ENCODE measurements around the gene GFOD1.

Gene GFOD1

DNA sequence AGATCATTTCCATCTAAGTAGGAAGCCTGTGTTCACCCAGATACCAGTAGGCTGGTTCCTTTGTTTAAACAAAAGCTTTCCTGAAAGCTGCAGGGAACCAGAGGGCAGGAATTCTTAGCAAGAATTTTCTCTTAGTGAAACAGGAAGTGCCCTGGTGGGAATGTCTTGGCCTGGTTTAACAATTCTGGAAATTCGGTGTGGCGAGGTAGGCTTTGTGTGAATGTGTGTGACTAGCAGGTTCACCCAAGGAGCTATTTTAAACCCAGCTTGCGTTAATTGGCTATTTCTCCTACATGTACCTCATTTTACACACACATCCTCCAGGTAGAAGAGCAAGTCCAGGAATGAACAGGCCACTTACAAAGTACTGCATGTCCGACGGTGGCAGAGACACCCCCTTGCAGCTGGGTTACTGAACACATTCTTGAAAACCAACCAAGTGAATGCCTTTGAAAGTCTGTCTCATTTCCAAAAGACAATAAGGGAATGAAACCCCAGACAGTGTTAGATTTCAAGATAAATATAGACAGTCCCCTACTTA is 64.6 kb downstream of the GFOD1 start:
- Mint-ChIP-seq H3K27ac (no peak overlapping the region), H3K4me1 (peaks cover 46% of the 10 kb centered on the region), H3K4me3 (no peak overlapping the region), H3K9me3 (no peaks in the 10 kb centered on the region), H3K36me3 (peaks cover 18% of the 10 kb centered on the region), H3K27me3 (no peaks in the 10 kb centered on the region)
- ATAC-seq = no peak

DNA sequence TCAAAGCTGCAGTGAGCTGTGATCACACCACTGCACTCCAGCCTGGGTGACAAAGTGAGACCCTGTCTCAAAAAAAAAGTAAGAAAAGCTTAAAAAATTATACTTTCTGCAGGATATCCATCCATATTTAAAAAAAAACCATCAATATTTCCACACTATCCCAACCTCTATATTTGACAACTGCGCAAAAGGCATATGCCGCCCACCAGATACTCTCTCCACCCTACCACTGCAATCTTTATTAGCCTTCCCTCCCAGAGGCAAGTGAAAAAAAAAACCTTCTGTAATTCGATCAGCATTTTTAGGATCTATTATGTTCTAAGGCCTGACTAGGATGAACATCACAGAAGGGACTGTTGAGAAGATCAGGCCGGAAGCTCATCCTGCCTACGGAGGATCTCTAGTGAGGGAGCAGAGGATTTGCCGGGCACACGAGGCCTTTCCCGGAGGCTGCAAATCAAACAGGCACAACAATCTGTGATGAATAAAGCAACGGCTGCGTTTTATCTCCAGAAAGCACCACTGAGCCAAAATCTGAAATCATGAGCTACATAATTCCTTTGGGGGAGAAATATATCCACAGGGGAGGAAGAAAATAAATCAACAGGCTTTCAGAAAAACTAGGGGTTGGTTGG is 65.9 kb downstream of the GFOD1 start:
- H3K4me3 Mint-ChIP-seq = no peak overlapping the region
- peaks cover 19% of the 10 kb centered on the region for H3K36me3 Mint-ChIP-seq
- no peaks in the 10 kb centered on the region for H3K9me3 Mint-ChIP-seq
- H3K4me1 Mint-ChIP-seq = peaks cover 34% of the 10 kb centered on the region
- H3K27me3 Mint-ChIP-seq = no peaks in the 10 kb centered on the region
- no peak for ATAC-seq
- H3K27ac Mint-ChIP-seq = no peak overlapping the region

DNA sequence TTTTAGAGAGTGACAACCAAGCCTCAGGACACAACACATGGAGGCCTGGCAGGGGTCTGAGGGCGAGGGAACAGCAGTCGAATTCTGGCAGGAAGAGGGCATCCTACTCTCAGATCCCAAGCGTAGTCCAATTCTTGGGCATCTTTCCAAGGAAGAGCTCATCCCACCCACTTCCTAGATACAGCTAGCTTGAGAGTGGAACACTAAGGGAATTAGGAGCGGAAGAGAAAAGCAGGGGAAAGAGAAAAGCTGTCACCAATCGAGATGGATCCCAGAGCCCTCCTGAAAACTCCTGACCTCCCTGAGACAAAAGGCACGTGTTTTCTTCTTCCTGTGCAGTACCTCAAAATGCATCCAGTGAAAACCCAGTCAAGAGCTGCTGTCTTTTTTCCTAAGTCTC is 67.1 kb downstream of the GFOD1 start:
- Mint-ChIP-seq H3K9me3 (peaks cover 5% of the 10 kb centered on the region), H3K4me1 (peaks cover 23% of the 10 kb centered on the region), H3K4me3 (no peak overlapping the region), H3K27ac (peak overlapping the region; percentile 81), H3K27me3 (no peaks in the 10 kb centered on the region), H3K36me3 (peaks cover 21% of the 10 kb centered on the region)
- no peak for ATAC-seq

DNA sequence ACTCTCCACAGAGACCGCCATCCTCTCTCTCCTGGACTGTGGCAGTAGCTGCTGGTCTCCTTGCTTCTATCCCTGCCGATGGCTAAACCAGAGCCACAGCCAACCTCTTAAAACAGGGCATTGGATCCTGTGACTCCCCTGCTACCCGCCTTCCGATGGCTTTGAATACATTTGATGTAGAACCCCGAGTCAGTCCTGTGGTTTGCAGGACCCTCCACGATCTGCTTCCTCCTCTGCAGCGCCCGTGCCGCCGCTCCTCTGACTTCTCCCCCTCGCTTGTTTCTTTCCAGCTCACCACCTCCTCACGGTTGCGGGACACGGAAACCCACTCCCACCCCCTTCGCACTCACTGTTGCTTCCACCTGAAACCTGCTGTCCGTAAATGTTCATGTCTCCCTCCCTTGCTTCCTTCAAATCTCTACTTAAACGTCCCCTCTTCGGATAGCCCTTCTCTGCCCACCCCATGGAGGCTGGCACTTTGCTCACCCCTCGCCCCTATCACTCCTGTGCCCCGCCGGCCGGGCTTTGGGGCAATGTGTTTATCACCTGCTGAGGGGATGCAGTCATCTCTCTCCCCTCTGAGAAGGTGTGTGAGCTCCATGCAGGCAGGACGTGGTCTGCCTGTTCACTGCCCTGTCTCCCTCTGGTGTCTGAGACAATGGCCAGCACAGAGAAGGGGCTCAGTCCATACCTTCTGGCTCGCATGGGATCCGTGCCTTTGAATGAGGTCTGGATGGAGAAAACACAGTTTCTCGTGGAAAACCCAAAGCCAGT is 67.8 kb downstream of the GFOD1 start:
- H3K4me1 Mint-ChIP-seq = peaks cover 22% of the 10 kb centered on the region
- H3K4me3 Mint-ChIP-seq = peak overlapping the region; percentile 67
- peaks cover 21% of the 10 kb centered on the region for H3K36me3 Mint-ChIP-seq
- ATAC-seq = no peak
- H3K9me3 Mint-ChIP-seq = peaks cover 5% of the 10 kb centered on the region
- peak overlapping the region; percentile 81 for H3K27ac Mint-ChIP-seq
- H3K27me3 Mint-ChIP-seq = no peaks in the 10 kb centered on the region

DNA sequence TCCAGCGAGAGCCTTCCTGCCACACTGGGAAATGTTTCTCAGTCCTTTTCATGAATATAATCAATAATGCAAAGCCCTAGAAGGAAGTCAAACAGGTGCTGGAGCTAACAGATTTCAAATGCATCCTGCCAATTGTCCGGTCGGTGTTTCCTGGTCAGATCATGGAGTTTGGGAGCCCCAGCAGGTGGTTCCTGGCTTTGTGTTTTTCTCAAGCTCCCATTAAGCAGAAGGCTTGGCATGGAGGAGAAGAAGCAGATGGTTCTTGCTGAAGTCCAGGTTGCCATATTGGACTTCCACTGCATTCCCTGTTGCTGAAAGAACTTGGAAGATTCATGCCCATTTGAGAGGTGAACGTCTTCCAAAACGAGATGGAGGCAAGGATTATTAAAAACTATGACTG is 68.6 kb downstream of the GFOD1 start:
- Mint-ChIP-seq H3K27ac (no peak overlapping the region), H3K4me1 (peaks cover 22% of the 10 kb centered on the region), H3K9me3 (peaks cover 5% of the 10 kb centered on the region), H3K36me3 (peaks cover 21% of the 10 kb centered on the region), H3K4me3 (no peak overlapping the region), H3K27me3 (no peaks in the 10 kb centered on the region)
- ATAC-seq = no peak

DNA sequence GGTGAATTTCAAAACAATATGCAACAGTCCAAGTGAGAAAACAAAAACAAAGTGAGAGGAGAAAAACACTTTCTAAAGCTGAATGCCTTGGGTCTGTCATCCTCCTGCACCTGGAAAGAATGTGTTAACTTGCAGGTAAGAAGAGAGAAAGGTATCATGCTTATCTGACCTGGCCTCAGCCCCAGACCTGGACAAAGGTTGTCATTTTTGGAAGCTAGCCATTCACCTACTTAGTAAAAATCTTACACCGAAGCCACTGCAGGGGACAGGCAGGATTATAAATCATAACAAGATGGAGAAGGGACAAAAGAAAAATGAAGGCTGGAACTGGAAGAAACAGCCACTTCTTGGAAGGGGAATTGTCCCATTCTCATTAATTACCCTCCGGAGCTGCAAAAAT is 69.4 kb downstream of the GFOD1 start:
- H3K9me3 Mint-ChIP-seq = peaks cover 5% of the 10 kb centered on the region
- peaks cover 27% of the 10 kb centered on the region for H3K4me1 Mint-ChIP-seq
- no peak for ATAC-seq
- H3K36me3 Mint-ChIP-seq = peaks cover 26% of the 10 kb centered on the region
- no peak overlapping the region for H3K27ac Mint-ChIP-seq
- H3K4me3 Mint-ChIP-seq = no peak overlapping the region
- H3K27me3 Mint-ChIP-seq = no peaks in the 10 kb centered on the region

DNA sequence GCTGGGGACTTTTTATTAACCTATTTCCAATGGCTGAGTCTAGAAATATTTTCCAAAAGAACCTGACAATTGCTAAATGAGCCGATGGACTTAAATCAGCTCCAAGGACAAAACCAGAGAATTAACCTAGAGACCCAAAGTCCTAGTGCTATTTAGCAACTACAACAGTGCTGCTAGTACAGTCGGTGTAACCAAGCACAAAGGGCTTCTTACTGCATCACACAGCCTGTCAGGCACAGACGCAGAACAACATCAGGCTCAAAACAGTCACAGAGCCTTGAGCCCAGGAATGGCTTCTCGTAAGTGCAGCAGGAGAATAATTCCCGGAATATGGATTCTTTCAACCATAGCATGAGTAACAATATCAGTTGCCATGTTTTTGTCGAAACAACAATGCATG is 70.0 kb downstream of the GFOD1 start:
- H3K4me3 Mint-ChIP-seq = no peak overlapping the region
- ATAC-seq = no peak
- no peaks in the 10 kb centered on the region for H3K27me3 Mint-ChIP-seq
- no peak overlapping the region for H3K27ac Mint-ChIP-seq
- H3K36me3 Mint-ChIP-seq = peaks cover 26% of the 10 kb centered on the region
- peaks cover 28% of the 10 kb centered on the region for H3K4me1 Mint-ChIP-seq
- peaks cover 5% of the 10 kb centered on the region for H3K9me3 Mint-ChIP-seq

DNA sequence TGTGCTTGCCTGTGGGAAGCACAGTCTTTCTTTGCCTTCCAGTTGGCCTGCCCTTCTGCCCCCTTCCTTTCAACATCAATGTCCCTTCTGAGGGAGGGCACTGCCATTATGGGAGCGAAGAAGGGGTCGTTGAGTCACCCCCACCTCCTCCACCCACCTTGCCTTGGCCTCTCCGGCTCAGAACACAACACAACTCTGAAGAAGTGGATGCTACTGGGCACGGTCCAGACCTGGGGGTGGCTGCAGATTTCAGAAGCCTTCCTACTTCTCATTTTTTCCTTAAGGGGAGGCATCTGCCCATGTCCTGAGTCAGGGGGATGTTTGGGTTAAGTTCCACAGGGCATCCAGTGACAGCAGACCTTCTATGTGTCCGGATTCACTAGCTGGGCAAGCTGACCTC is 72.1 kb downstream of the GFOD1 start:
- H3K9me3 Mint-ChIP-seq = peaks cover 5% of the 10 kb centered on the region
- no peak overlapping the region for H3K4me3 Mint-ChIP-seq
- H3K36me3 Mint-ChIP-seq = peaks cover 26% of the 10 kb centered on the region
- ATAC-seq = no peak
- H3K27me3 Mint-ChIP-seq = no peaks in the 10 kb centered on the region
- no peak overlapping the region for H3K27ac Mint-ChIP-seq
- H3K4me1 Mint-ChIP-seq = peaks cover 31% of the 10 kb centered on the region

DNA sequence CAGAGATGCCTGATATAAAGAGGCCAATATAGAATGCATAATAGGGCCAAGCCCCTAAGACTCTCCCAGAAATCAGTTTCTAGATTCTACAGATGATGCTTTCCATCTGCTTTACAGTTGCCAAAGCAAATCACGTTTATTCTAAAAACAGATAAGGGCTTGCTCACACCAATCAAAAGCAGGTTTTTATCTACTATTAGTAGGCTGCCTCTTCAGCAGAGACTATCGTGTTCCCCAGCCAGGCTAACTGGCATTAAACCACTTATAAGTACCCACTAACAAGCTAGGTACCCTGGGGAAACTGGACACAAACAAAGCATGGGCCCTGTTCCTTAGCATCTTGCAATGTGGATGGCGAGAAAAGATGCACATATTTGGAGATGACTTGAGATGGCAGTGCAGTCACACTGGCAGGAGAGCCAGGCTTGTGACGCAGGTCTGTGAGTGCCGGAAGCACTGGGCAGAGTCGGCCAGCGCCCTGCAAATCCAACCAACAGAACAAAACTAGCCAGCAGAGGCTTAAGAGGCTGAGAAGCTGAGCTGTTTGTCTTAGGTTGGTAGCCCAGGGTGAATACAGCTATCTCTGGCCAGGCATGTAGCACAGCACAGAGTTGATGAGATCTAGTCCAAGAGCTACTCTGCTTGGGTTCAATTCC is 73.4 kb downstream of the GFOD1 start:
- H3K9me3 Mint-ChIP-seq = peaks cover 5% of the 10 kb centered on the region
- H3K36me3 Mint-ChIP-seq = peaks cover 17% of the 10 kb centered on the region
- peaks cover 26% of the 10 kb centered on the region for H3K4me1 Mint-ChIP-seq
- no peak for ATAC-seq
- no peak overlapping the region for H3K4me3 Mint-ChIP-seq
- no peak overlapping the region for H3K27ac Mint-ChIP-seq
- no peaks in the 10 kb centered on the region for H3K27me3 Mint-ChIP-seq

DNA sequence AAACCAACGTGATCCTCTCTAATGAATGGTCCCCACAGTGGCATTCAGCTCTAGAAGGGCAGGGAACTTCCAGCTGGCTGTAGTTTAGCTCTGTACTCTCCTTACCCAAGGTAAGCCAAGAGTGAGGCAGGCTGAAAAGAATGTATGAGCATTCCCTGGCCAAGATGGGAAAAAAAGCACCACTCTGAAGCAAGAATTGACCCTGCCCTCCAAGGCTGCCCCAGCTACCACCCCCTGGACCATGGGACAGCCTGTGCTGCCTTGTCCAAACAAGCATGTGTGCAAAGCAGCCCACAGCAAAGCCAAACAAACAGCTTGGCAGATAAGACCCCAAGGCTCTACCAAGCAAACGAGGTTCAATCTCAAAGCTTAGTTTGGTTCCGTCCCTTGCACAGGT is 73.9 kb downstream of the GFOD1 start:
- Mint-ChIP-seq H3K4me1 (peaks cover 29% of the 10 kb centered on the region), H3K36me3 (peaks cover 17% of the 10 kb centered on the region), H3K4me3 (no peak overlapping the region), H3K27ac (no peak overlapping the region), H3K9me3 (peaks cover 5% of the 10 kb centered on the region), H3K27me3 (no peaks in the 10 kb centered on the region)
- ATAC-seq = no peak

DNA sequence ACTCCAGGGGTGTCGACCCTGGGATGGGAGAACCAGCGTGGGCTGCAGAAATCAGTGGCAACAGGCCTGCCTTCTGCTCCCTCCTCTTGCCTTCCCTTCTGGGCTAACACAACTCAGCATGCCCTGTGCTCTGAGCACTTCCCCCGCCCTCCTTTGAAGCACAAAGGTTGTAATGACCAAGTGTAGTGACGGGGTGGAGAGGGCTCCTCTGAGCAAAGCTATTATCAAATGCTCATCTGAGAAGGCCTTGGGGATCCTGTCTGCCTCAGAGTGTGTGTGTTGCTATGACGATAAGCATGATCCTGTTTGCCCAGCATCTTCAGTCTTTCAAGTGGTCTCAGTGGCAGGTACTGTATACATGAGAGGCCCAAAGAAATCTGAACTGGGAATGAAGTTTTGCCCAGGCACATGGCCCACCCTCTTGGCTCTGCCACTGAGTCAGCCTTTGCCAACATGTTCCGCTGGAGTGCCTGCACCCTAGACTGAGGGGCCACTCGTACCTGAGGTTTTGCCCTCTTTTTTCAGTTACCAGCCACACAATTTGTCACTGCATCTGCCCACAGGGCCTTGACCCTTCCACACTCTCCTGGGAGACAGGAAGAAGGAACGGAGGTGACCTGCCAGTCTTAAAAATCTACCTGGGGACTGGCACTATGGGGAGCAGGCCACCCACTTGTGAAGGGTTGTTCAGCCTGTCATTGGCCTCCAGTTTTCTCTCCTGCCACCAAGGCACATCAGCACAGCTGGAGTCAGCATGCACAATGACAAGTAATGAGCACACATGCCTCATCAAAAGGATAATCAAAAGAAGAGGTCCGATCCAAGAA is 74.5 kb downstream of the GFOD1 start:
- H3K9me3 Mint-ChIP-seq = peaks cover 5% of the 10 kb centered on the region
- no peak overlapping the region for H3K27ac Mint-ChIP-seq
- no peaks in the 10 kb centered on the region for H3K27me3 Mint-ChIP-seq
- no peak overlapping the region for H3K4me3 Mint-ChIP-seq
- H3K4me1 Mint-ChIP-seq = peaks cover 29% of the 10 kb centered on the region
- H3K36me3 Mint-ChIP-seq = peaks cover 14% of the 10 kb centered on the region
- no peak for ATAC-seq

DNA sequence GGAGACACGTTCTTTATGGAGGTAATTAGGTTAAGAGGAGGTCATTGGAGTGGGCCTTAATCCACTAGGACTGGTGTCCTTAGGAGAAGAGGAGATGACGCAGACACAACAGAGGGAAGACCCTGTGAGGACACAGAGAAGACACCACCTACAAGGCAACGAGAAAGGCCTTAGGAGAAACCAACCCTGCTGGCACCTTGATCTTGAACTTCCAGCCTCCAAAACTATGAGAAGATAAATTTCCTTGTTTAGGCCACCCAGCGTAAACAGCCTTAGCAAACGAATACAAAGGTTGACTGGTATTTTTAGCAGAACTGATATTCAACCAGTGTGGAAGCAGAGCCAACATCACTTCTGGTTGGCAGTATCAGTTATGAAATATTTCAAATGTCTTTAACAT is 75.2 kb downstream of the GFOD1 start:
- H3K36me3 Mint-ChIP-seq = peaks cover 12% of the 10 kb centered on the region
- H3K27ac Mint-ChIP-seq = no peak overlapping the region
- peaks cover 29% of the 10 kb centered on the region for H3K4me1 Mint-ChIP-seq
- no peak overlapping the region for H3K4me3 Mint-ChIP-seq
- H3K9me3 Mint-ChIP-seq = peaks cover 5% of the 10 kb centered on the region
- no peaks in the 10 kb centered on the region for H3K27me3 Mint-ChIP-seq
- ATAC-seq = no peak

DNA sequence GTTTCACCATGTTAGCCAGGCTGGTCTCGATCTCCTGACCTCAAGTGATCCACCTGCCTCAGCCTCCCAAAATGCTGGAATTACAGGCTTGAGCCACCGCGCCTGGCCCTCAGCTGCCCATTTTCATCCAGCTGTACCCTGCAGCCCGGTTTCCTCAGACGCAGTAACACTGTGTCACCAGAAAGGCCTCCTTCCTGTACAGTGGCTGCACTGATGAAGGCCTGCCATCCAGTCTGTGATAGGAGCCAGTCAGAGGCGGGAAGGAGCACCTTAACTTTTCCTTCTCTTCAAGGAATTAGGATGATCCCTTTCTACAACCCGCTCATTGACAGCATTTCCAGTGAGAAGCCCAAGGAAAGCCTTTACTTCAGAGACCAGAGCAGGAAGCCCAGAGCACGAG is 75.9 kb downstream of the GFOD1 start:
- H3K4me1 Mint-ChIP-seq = peaks cover 29% of the 10 kb centered on the region
- no peaks in the 10 kb centered on the region for H3K27me3 Mint-ChIP-seq
- H3K9me3 Mint-ChIP-seq = peaks cover 5% of the 10 kb centered on the region

DNA sequence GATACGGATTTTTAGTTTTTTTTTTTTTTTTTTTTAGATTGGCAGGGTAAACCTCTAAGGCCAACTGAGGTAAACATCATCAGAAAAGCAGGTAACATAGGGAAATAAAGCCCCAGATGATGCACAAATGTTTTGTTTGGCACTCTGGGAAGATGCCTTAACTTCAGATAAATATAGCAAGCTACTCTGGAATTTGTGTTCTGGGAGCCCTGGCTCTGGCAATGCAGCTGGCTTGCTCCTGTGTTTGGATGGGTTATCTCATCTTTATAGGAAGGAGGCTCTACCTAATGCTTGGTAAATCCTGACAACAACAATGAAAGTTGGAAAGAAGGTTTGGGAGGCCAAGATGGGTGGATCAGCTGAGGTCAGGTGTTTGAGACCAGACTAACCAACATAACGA is 77.4 kb downstream of the GFOD1 start:
- no peaks in the 10 kb centered on the region for H3K27me3 Mint-ChIP-seq
- no peak for ATAC-seq
- peaks cover 25% of the 10 kb centered on the region for H3K4me1 Mint-ChIP-seq
- H3K36me3 Mint-ChIP-seq = peaks cover 5% of the 10 kb centered on the region
- peak overlapping the region; percentile 48 for H3K27ac Mint-ChIP-seq
- no peak overlapping the region for H3K4me3 Mint-ChIP-seq
- no peaks in the 10 kb centered on the region for H3K9me3 Mint-ChIP-seq

More for the DNA sequence above, 75.9 kb downstream of the GFOD1 start:
- no peak for ATAC-seq
- H3K36me3 Mint-ChIP-seq = peaks cover 12% of the 10 kb centered on the region
- no peak overlapping the region for H3K27ac Mint-ChIP-seq
- no peak overlapping the region for H3K4me3 Mint-ChIP-seq

Data from stimulated activated memory B cell treated with anti-CD40 and anti-IgM and Interleukin-4, amounts not matched to agents 10 μg/mL and 1 μg/mL and 100 μg/mL, for 72 hours (primary cell).